IMR-90 (cell line): Measurements from ENCODE around the gene CRCP. TPM values are rescaled to one million over a fixed set of nuclear protein-coding genes. Genes with fewer than 3 reads are reported as not detected.

ENCODE experiments used
- ATAC-seq: fragments of 200-7000 bp; cut with Tn5 transposase; 2 replicates; pipeline ENCODE4 v1.9.1; 2020; ENCODE audit warnings: low read depth, mild to moderate bottlenecking, moderate library complexity
- BruUV-seq: library from RNA; stranded (reverse); fragments of 400-500 nt; replicated peaks from 2 replicates; lab custom pipeline; 2021; lab: Mats Ljungman, UMichigan
- CTCF ChIA-PET: fragments of 300-600 bp; formaldehyde crosslinking; extraction: SDS; loops from one replicate; lab custom pipeline; 2021; ENCODE audit warnings: antibody characterized with exemption; lab: Yijun Ruan, JAX
- POLR2A ChIA-PET: fragments of 300-600 bp; sonication (Branson Sonifier 250); formaldehyde crosslinking; loops from one replicate; lab custom pipeline; 2022; ENCODE audit warnings: antibody characterized with exemption; ENCODE audit not compliant: unreplicated experiment; lab: Charles Lee
- DNase-seq: peaks from one replicate; pipeline ENCODE4 v3.0.0; 2013
- H2AFZ ChIP-seq: replicated peaks from 2 replicates; pipeline ENCODE3; 2013; ENCODE audit warnings: low read length, mild to moderate bottlenecking; ENCODE audit not compliant: poor library complexity
- H2AK5ac ChIP-seq: 2 replicates; pipeline ENCODE4 v1.6.1; 2013; ENCODE audit warnings: low read depth, low read length, inconsistent platforms
- H2AK9ac ChIP-seq: replicated peaks from 2 replicates; pipeline ENCODE3; 2013; ENCODE audit warnings: mild to moderate bottlenecking, low read depth, low read length, moderate library complexity; ENCODE audit not compliant: poor library complexity
- H2BK120ac ChIP-seq: 2 replicates; pipeline ENCODE4 v1.6.1; 2013; ENCODE audit warnings: low read depth, low read length, inconsistent platforms
- H2BK15ac ChIP-seq: 3 replicates; pipeline ENCODE4 v1.6.1; 2013; ENCODE audit warnings: low read depth, low read length, inconsistent platforms
- H2BK20ac ChIP-seq: 2 replicates; pipeline ENCODE4 v1.6.1; 2013; ENCODE audit warnings: low read depth, mild to moderate bottlenecking, inconsistent platforms, low read length, moderate library complexity
- H2BK5ac ChIP-seq: 2 replicates; pipeline ENCODE4 v1.6.1; 2013; ENCODE audit warnings: mild to moderate bottlenecking, low read depth, low read length, inconsistent platforms; ENCODE audit not compliant: poor library complexity, severe bottlenecking
- H3K14ac ChIP-seq: replicated peaks from 2 replicates; pipeline ENCODE4 v1.6.1; 2013; ENCODE audit warnings: low read depth, low read length, inconsistent platforms
- H3K18ac ChIP-seq: 2 replicates; pipeline ENCODE4 v1.6.1; 2013; ENCODE audit warnings: low read depth, low read length, control low read depth
- H3K23ac ChIP-seq: 2 replicates; pipeline ENCODE4 v1.6.1; 2013; ENCODE audit warnings: low read depth, low read length, inconsistent platforms
- H3K27ac ChIP-seq: 2 replicates; pipeline ENCODE4 v1.5.1; 2013; ENCODE audit warnings: mild to moderate bottlenecking, control low read depth, low read length; ENCODE audit not compliant: insufficient read depth
- H3K27me3 ChIP-seq: 2 replicates; pipeline ENCODE4 v1.6.1; 2013; ENCODE audit warnings: low read length; ENCODE audit not compliant: control insufficient read depth, insufficient read depth
- H3K36me3 ChIP-seq: 2 replicates; pipeline ENCODE4 v1.6.1; 2013; ENCODE audit warnings: low read length, mixed read lengths; ENCODE audit not compliant: control insufficient read depth, insufficient read depth
- H3K4ac ChIP-seq: 2 replicates; pipeline ENCODE4 v1.6.1; 2013; ENCODE audit warnings: low read depth, low read length, inconsistent platforms
- H3K4me1 ChIP-seq: 2 replicates; pipeline ENCODE4 v1.6.1; 2013; ENCODE audit warnings: low read length, mixed read lengths; ENCODE audit not compliant: control insufficient read depth, insufficient read depth
- H3K4me2 ChIP-seq: 2 replicates; pipeline ENCODE4 v1.6.1; 2013; ENCODE audit warnings: low read depth, mild to moderate bottlenecking, control low read depth, low read length, moderate library complexity
- H3K4me3 ChIP-seq: 2 replicates; pipeline ENCODE4 v1.5.1; 2013; ENCODE audit warnings: low read depth, mild to moderate bottlenecking, control low read depth, low read length, moderate library complexity; ENCODE audit not compliant: insufficient read depth
- H3K56ac ChIP-seq: 2 replicates; pipeline ENCODE4 v1.6.1; 2013; ENCODE audit warnings: low read length, inconsistent platforms; ENCODE audit not compliant: insufficient read depth; ENCODE audit errors: extremely low read depth
- H3K79me1 ChIP-seq, 2 experiments: 2 replicates each; pipeline ENCODE4 v1.6.1; 2013; ENCODE audit warnings: low read length in 2 of 2, inconsistent platforms in 1 of 2, low read depth in 1 of 2
- H3K9ac ChIP-seq: 2 replicates; pipeline ENCODE4 v1.6.1; 2013; ENCODE audit warnings: low read depth, low read length, control low read depth
- H3K9me1 ChIP-seq: 2 replicates; pipeline ENCODE4 v1.6.1; 2013; ENCODE audit warnings: low read length, inconsistent platforms; ENCODE audit not compliant: insufficient read depth
- H3K9me3 ChIP-seq: 2 replicates; pipeline ENCODE4 v1.6.1; 2013; ENCODE audit warnings: low read length; ENCODE audit not compliant: control insufficient read depth, insufficient read depth
- H4K20me1 ChIP-seq: 2 replicates; pipeline ENCODE4 v1.6.1; 2013; ENCODE audit warnings: low read length, inconsistent platforms; ENCODE audit not compliant: insufficient read depth
- H4K5ac ChIP-seq: 2 replicates; pipeline ENCODE4 v1.6.1; 2013; ENCODE audit warnings: mild to moderate bottlenecking, low read depth, low read length, control low read depth
- H4K8ac ChIP-seq, 2 experiments: 2 replicates each; pipeline ENCODE4 v1.6.1; 2013; ENCODE audit warnings: low read depth in 2 of 2, low read length in 2 of 2, control low read depth in 1 of 2, inconsistent platforms in 1 of 2
- H4K91ac ChIP-seq: 2 replicates; pipeline ENCODE4 v1.6.1; 2013; ENCODE audit warnings: low read depth, low read length, inconsistent platforms; ENCODE audit not compliant: insufficient read depth
- RCOR1 ChIP-seq: IDR thresholded peaks from 2 replicates; pipeline ENCODE4 v1.6.1; 2012; ENCODE audit warnings: mild to moderate bottlenecking, low read length, improper control_type of control experiment; ENCODE audit not compliant: insufficient replicate concordance
- WGBS, 2 experiments: methylation state at CpG; one replicate each; pipeline versions ENCODE4 v1.1.5 to v1.1.7; 2013; ENCODE audit warnings: missing lambda C conversion rate in 2 of 2; ENCODE audit not compliant: insufficient read length in 1 of 2; ENCODE audit errors: extremely low coverage in 2 of 2; 5-methylcytosine and 5-hydroxymethylcytosine counted together
- dilution Hi-C: fragments of 300-500 bp; cut with HindIII; formaldehyde crosslinking; loops from one replicate; pipeline ENCODE4 v1.14.3; 2018; ENCODE audit warnings: low sequenced_read_pairs; ENCODE audit not compliant: unreplicated experiment
- in situ Hi-C: fragments of 300-500 bp; cut with MboI; formaldehyde crosslinking; loops from 3 replicates; pipeline ENCODE4 v1.14.3; 2019; ENCODE audit warnings: low sequenced_read_pairs, inconsistent platforms, mixed read lengths
- intact Hi-C: fragments of 100-400 bp; cut with micrococcal nuclease; formaldehyde crosslinking; loops from 2 replicates; pipeline ENCODE4 v1.10.0; 2022
- polyA plus RNA-seq, 3 experiments: library from polyadenylated mRNA; depleted of rRNA; stranded (reverse); fragments of >200 nt; gene quantifications; 2 replicates each; pipeline ENCODE4 v1.2.3, GENCODE V29; 2012; ENCODE audit warnings: low replicate concordance in 1 of 3
- total RNA-seq: library from RNA; depleted of rRNA; stranded (reverse); fragments of >200 nt; gene quantifications from 2 replicates; pipeline ENCODE4 v1.2.3, GENCODE V29; 2012

Gene CRCP
- total and polyA plus RNA-seq, 2 of the 4 experiments (the other 2 are of a cell fraction) = 22.9 to 37.5 TPM

- DNase-seq (no peak), ATAC-seq (no peak; the same call in 1 of the 2 replicates)
- H3K36me3 ChIP-seq = no peaks in the 10 kb centered on the region
- in situ Hi-C loops (no loop called here), dilution Hi-C loops (no loop called here), intact Hi-C loops (no loop called here)
- H2BK15ac ChIP-seq = peak overlapping the region; percentile 83; the same call in 2 of the 3 replicates
- H3K4ac ChIP-seq = peak overlapping the region; percentile 95
- H3K9me3 ChIP-seq = no peaks in the 10 kb centered on the region
- peak overlapping the region; percentile 93; the same call in 1 of the 2 replicates for H4K5ac ChIP-seq
- peak overlapping the region; percentile 87 for H2AFZ ChIP-seq
- no peak overlapping the region for H3K4me3 ChIP-seq
- ChIA-PET POLR2A (no interaction called here), CTCF (no interaction called here)
- H3K14ac ChIP-seq = peak overlapping the region; percentile 82; the same call in 1 of the 2 replicates
- H4K91ac ChIP-seq = no peak overlapping the region
- no peak for TF ChIP-seq RCOR1
- H2BK120ac ChIP-seq = peak overlapping the region; percentile 94; the same call in 1 of the 2 replicates
- H3K9ac ChIP-seq = no peak overlapping the region
- H4K8ac ChIP-seq = peak overlapping the region; percentile 50 to 87; a peak in 3 of 4 replicates
- peak overlapping the region; percentile 72 for H2AK5ac ChIP-seq
- no peak overlapping the region for H3K56ac ChIP-seq
- no CpG with 5 or more reads among the region's 2 CpGs for WGBS, 2 experiments
- peaks cover 6% of the 10 kb centered on the region for H3K4me1 ChIP-seq
- peak overlapping the region; percentile 88 for H2BK5ac ChIP-seq
- peaks cover 0 to 8% of the 10 kb centered on the region in 2 experiments; a peak in 3 of 4 replicates for H3K79me1 ChIP-seq
- H2BK20ac ChIP-seq = no peak overlapping the region
- H4K20me1 ChIP-seq = no peaks in the 10 kb centered on the region
- peak overlapping the region; percentile 87; the same call in 1 of the 2 replicates for H3K4me2 ChIP-seq
- BruUV-seq = no TSS peak
- no peaks in the 10 kb centered on the region for H3K27me3 ChIP-seq
- no peak overlapping the region for H3K23ac ChIP-seq
- H3K27ac ChIP-seq = no peak overlapping the region
- peaks cover 10% of the 10 kb centered on the region for H3K9me1 ChIP-seq
- H3K18ac ChIP-seq = peak overlapping the region; percentile 87
- no peak overlapping the region for H2AK9ac ChIP-seq
These were observed 15.5 kb upstream of the CRCP start for GRCh38 chr7:66099232-66099550.
